Subcutaneous abdominal adipose tissue (tissue), 5 donors: ENCODE results near the gene PTPRR.

ENCODE experiments used
- H3K27ac ChIP-seq: one replicate; pipeline ENCODE4 v1.7.0; 2013; ENCODE audit warnings: low read depth, mild to moderate bottlenecking, inconsistent platforms, low read length, moderate library complexity
- H3K27me3 ChIP-seq, 5 donors: one replicate each; pipeline ENCODE4 v1.7.0; 2013; ENCODE audit warnings: low read length in 5 of 5, inconsistent platforms in 1 of 5; ENCODE audit not compliant: control insufficient read depth in 5 of 5, insufficient read depth in 4 of 5
- H3K36me3 ChIP-seq, 5 donors: one replicate each; pipeline ENCODE4 v1.7.0; 2013; ENCODE audit warnings: low read length in 5 of 5; ENCODE audit not compliant: control insufficient read depth in 5 of 5, insufficient read depth in 5 of 5
- H3K4me1 ChIP-seq, 5 donors: one replicate each; pipeline ENCODE4 v1.7.0; 2013; ENCODE audit warnings: low read length in 5 of 5, mild to moderate bottlenecking in 3 of 5, moderate library complexity in 1 of 5; ENCODE audit not compliant: control insufficient read depth in 5 of 5, insufficient read depth in 5 of 5
- H3K4me3 ChIP-seq, 5 donors: one replicate each; pipeline ENCODE4 v1.7.0; 2013; ENCODE audit warnings: low read length in 5 of 5, low read depth in 1 of 5
- H3K9ac ChIP-seq, 5 donors: one replicate each; pipeline ENCODE4 v1.7.0; 2013; ENCODE audit warnings: low read length in 5 of 5, mild to moderate bottlenecking in 4 of 5, moderate library complexity in 3 of 5
- H3K9me3 ChIP-seq, 5 donors: one replicate each; pipeline ENCODE4 v1.7.0; 2013; ENCODE audit warnings: low read length in 5 of 5; ENCODE audit not compliant: control insufficient read depth in 5 of 5
- donor health status: healthy.
- donor health status: healthy.
- donor health status: healthy.
- donor health status: healthy.
- donor health status: healthy.

Gene PTPRR

DNA sequence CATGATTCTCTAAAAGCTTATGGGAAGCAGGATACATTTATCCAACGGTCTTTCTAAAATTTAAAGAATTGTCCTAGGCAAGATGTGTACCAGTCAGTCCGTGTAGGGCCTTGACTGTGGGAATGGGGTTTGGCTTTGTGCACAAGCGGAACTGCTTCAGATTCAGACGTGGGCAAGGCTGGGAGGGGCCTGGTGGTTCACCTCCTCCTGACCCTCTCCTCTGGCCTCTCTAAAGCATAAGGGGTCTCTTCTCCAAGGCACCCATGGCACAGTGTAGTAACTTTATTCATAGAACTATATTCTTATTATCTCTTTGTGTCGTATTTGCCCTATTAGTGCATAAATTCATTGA lies 162.1 kb downstream of the PTPRR start:
- Histone ChIP-seq H3K27me3 (no peaks in the 10 kb centered on the region), H3K9ac (no peak overlapping the region), H3K4me1 (no peaks in the 10 kb centered on the region), H3K9me3 (no peaks in the 10 kb centered on the region), H3K4me3 (no peak overlapping the region), H3K36me3 (no peaks in the 10 kb centered on the region), H3K27ac (no peak overlapping the region)

DNA sequence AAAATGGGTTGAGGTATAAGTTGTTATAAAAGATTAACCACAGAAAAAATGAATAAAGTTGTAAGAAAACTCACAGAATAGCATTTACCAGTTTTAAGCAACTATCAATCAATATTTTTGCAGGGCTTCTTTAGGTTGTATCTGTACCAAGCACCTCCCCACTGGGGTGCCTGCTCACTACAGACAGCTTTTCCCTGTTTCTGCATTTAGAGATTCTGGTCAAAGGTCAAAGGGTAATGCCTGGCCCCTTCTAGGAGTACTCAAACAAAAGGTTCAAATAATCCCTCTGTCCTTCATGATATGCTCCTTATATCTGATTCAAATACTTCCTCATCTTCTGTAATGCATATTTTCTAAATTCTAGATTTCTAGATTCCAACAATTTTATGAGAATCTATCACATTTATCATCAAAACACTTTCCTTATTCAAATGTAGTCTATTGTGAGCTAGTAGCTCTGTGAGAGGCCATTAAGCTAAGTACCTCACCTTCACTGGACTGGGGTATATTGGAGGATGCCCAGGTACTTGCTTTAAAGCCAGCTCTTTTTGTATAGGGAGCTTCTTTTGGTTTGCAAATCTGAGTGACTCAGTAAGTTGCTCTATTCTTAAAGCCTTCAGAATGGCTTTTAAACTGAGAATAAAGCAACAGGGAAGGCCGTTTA lies 162.6 kb downstream of the PTPRR start:
- H3K36me3 ChIP-seq, result no peaks in the 10 kb centered on the region
- H3K4me3 ChIP-seq, result no peak overlapping the region
- H3K27ac ChIP-seq, result no peak overlapping the region
- H3K4me1 ChIP-seq, result no peaks in the 10 kb centered on the region
- no peaks in the 10 kb centered on the region for H3K9me3 ChIP-seq
- H3K9ac ChIP-seq, result no peak overlapping the region
- H3K27me3 ChIP-seq, result no peaks in the 10 kb centered on the region

- Histone ChIP-seq H3K27me3 (no peaks in the 10 kb centered on the region), H3K9ac (no peak overlapping the region), H3K27ac (no peak overlapping the region), H3K4me1 (no peaks in the 10 kb centered on the region), H3K9me3 (no peaks in the 10 kb centered on the region), H3K36me3 (no peaks in the 10 kb centered on the region), H3K4me3 (no peak overlapping the region)
Observed at GRCh38 chr12:70756791-70757190, 163.7 kb downstream of the PTPRR start.

GRCh38 chr12:70756118-70756517 lies 164.4 kb downstream of the PTPRR start:
- Histone ChIP-seq H3K9me3 (no peaks in the 10 kb centered on the region), H3K27ac (no peak overlapping the region), H3K27me3 (no peaks in the 10 kb centered on the region), H3K4me1 (no peaks in the 10 kb centered on the region), H3K36me3 (no peaks in the 10 kb centered on the region), H3K4me3 (no peak overlapping the region), H3K9ac (no peak overlapping the region)

DNA sequence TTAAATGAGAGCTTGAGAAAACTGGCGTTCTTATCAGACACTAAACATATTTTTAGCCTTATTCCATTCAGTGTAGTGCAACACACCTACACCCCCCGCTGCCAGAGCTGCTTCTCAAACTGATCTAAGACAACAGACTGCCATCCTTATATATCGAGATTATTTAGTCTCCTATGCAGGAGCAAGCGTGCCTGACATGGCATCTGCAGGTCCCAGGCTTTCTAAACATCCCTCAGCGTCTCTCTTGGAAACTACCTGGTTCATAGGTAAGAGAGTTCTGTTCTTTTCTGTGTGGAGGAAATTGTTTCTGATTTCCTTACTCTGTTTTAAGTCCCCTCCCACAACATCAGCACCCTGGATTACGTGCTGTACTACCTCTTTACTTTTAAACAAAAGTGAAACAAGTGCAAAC lies 166.2 kb downstream of the PTPRR start:
- Histone ChIP-seq H3K36me3 (no peaks in the 10 kb centered on the region), H3K9me3 (no peaks in the 10 kb centered on the region), H3K4me1 (no peaks in the 10 kb centered on the region), H3K27me3 (peaks cover 0 to 2% (median 0%) of the 10 kb centered on the region in 5 donors), H3K27ac (no peak overlapping the region), H3K9ac (no peak overlapping the region), H3K4me3 (no peak overlapping the region)

GRCh38 chr12:70752327-70752726 lies 168.2 kb downstream of the PTPRR start:
- Histone ChIP-seq H3K36me3 (no peaks in the 10 kb centered on the region), H3K4me3 (no peak overlapping the region), H3K9ac (no peak overlapping the region), H3K4me1 (no peaks in the 10 kb centered on the region), H3K27me3 (peaks cover 0 to 3% (median 0%) of the 10 kb centered on the region in 5 donors), H3K9me3 (no peaks in the 10 kb centered on the region), H3K27ac (no peak overlapping the region)

- H3K27ac ChIP-seq, result no peak overlapping the region
- H3K9ac ChIP-seq, result no peak overlapping the region
- no peaks in the 10 kb centered on the region for H3K36me3 ChIP-seq
- peaks cover 0 to 3% (median 0%) of the 10 kb centered on the region in 5 donors for H3K27me3 ChIP-seq
- no peak overlapping the region for H3K4me3 ChIP-seq
- H3K4me1 ChIP-seq, result no peaks in the 10 kb centered on the region
- no peaks in the 10 kb centered on the region for H3K9me3 ChIP-seq
Observed at GRCh38 chr12:70749931-70750330, 170.6 kb downstream of the PTPRR start.

- H3K4me1 ChIP-seq, result no peaks in the 10 kb centered on the region
- no peak overlapping the region for H3K4me3 ChIP-seq
- peaks cover 0 to 3% (median 0%) of the 10 kb centered on the region in 5 donors for H3K27me3 ChIP-seq
- H3K27ac ChIP-seq, result no peak overlapping the region
- H3K9me3 ChIP-seq, result no peaks in the 10 kb centered on the region
- no peaks in the 10 kb centered on the region for H3K36me3 ChIP-seq
- H3K9ac ChIP-seq, result no peak overlapping the region
Observed at GRCh38 chr12:70748809-70749208, 171.7 kb downstream of the PTPRR start.

DNA sequence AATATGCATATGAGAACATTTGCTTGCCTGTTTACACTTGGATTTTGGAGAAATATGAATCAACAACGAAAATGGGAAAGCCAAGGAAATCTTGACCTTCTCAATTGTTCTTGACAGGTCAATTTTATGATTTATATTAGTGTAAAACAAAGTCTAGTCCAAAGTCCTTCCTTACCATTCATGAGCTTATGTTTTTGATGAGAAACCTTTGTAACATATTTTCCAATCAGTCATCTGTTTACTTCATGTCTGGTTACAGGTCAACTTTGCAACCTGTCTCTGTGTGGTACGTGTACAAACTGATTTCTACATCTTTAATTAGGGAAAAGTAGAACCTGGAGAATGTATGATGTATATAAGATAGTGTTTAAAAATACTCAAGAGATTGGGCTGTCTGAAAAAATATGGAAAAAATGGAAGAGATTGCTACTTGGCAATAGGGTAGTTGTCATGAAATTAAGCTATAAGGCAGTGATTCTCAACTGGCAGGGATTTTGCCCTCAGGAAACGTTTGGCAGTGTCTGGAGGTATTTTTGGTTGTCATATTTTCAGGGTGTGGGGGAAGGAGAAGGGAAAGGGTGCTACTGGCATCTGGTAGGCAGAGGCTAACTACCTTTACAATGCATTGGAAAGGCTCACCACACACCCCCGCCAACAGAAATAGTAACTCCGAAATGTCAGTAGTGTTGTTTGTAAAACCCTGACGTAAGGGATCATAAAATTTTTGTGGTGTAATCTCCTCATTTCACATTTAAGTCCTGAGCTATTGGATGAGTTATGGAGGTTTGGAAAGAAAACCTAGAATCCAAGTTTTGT lies 172.9 kb downstream of the PTPRR start:
- H3K9ac ChIP-seq, result no peak overlapping the region
- no peaks in the 10 kb centered on the region for H3K9me3 ChIP-seq
- no peaks in the 10 kb centered on the region for H3K4me1 ChIP-seq
- no peak overlapping the region for H3K4me3 ChIP-seq
- no peaks in the 10 kb centered on the region for H3K36me3 ChIP-seq
- peaks cover 0 to 3% (median 0%) of the 10 kb centered on the region in 5 donors for H3K27me3 ChIP-seq
- no peak overlapping the region for H3K27ac ChIP-seq

GRCh38 chr12:70745048-70745447 lies 175.5 kb downstream of the PTPRR start:
- Histone ChIP-seq H3K4me1 (no peaks in the 10 kb centered on the region), H3K27me3 (peaks cover 0 to 5% (median 0%) of the 10 kb centered on the region in 5 donors), H3K4me3 (no peak overlapping the region), H3K9ac (no peak overlapping the region), H3K27ac (no peak overlapping the region), H3K9me3 (no peaks in the 10 kb centered on the region), H3K36me3 (no peaks in the 10 kb centered on the region)
